HG03103 (cell line): Measurements from ENCODE around the gene MIF4GD.
"Not testable (repeated sequence)": the region's sequence is repeated elsewhere in the genome, so short reads cannot be mapped to it uniquely, and the experiment has no call there.

Experiments
- ATAC-seq: cut with Tn5 transposase; IDR thresholded peaks from one replicate; pipeline ENCODE4 v1.9.1; 2021; ENCODE audit warnings: low read depth; ENCODE audit not compliant: unreplicated experiment

MIF4GD gene

DNA sequence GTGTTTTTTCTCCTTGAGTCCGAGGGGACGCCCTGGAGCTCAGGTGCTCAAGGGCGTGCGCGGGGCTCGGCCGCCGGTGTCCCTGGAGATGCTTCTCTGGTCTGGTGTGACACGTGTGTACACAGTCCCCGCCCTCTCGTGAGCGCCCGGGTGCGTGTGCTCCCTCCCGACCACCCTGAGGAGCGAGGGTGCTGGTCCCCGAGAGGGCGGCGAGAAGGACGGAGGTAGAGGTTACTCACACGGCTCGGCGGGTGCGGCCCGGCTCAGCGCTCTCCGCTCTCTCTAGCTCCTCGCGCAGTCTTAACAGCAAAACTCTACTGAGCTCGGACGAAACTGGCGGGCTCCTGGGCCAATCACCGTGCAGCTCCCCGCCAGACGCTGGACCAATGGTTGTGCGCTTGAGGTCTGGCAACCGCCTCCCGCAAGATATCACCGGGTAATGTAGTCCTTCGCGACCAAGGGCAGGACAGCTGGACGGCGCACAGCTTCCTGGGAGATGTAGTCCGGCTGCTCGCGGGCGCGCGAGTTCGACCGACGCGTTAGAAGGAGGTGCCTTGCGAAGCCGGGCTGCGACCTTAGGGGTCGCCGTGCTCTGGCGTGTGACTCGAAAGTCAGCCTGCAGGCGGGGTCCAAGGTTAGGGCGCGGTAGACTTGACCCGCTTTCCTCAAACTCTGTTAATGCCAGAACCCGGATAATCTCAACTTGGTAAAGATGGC, 18.2 kb upstream of the MIF4GD start, which contains the start of gene SLC25A19:
Gene SLC25A19 (minus strand): TSS at position 319 of the 717 bp plus-strand sequence. CDS start 2,669 bp downstream, outside the sequence.
- ATAC-seq = peak; percentile 87

- peak; percentile 1 for ATAC-seq
Measured at GRCh38 chr17:75288770-75289114, 17.7 kb upstream of the MIF4GD start.

DNA sequence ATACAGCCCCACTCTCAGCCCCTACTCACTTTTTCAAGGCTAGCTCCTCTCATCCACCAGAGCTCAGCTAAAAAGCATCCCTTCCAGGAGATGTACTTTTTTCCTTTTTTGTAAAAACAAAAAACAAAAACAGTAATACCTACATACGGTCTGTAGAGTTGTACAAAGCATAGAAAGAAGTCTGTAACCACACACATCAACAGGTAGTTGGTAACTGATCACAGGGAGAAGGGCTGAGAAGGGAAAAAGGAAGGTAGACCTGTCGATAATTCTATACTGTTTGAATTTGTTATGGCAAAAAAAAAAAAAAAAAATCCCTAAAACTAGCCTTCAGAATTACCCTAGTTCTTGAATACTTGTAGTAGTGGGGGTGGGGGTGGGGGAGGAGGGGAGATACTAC, 17.3 kb upstream of the MIF4GD start:
- no peak for ATAC-seq

- no peak for ATAC-seq
Measured at GRCh38 chr17:75287221-75287620, 16.2 kb upstream of the MIF4GD start.

DNA sequence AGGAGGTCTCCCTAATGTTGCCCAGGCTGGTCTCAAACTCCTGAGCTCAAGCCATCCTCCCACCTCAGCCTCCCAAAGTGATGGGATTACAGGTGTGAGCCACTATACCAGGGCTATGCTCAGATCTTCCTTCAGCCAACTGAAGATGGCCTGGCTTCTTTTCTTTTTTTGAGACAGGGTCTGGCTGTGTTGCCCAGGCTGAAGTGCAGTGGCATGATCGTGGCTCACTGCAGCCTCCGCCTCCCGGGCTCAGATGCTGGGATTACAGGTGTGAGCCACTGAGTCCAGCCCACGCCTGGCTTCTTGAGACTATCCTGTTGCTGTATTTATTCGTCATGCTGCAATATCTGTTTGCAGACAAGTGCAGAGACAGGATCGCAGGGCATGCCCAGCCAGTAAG, 14.1 kb upstream of the MIF4GD start:
- no peak for ATAC-seq

GRCh38 chr17:75280189-75280588, 9.2 kb upstream of the MIF4GD start:
- not testable (repeated sequence) for ATAC-seq

DNA sequence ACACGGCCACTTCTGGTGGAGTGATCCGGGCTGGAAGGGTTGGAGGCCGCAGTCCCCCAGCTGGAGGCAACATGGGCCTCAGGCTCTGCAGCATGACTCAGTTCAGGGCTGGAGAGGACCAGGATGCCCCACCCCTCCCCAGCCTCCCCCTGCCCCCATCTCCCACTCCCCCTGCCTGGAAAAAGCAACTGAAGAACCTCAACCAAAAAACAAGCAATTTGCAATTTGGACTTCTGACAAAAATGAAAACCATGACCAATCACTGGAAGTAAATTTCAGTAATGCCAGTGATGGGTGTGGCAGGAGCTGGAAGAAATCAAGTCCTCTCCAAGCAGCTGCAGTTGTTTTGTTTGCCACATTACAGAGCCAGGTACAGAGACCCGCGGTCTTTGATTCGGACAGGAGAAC, 6.6 kb upstream of the MIF4GD start:
- ATAC-seq = no peak

GRCh38 chr17:75273977-75274708, 3.1 kb upstream of the MIF4GD start:
- ATAC-seq = no peak

DNA sequence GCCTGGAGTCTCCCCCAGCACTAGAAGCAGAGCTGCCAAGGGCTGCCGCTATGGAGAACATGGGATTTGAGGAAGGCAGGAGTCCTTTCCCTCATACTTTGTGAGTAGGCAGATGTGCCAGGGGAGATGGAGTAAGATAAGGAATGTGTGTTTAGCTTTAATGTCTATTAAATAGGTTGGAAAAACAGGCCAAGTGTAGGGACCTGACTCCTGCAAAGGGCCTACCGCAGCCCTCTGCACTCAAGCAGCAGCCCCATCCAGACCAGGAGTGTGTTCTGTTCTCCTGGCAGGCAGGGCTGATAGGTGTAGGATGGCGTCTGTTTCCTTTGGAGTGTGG, 1.8 kb upstream of the MIF4GD start:
- no peak for ATAC-seq

DNA sequence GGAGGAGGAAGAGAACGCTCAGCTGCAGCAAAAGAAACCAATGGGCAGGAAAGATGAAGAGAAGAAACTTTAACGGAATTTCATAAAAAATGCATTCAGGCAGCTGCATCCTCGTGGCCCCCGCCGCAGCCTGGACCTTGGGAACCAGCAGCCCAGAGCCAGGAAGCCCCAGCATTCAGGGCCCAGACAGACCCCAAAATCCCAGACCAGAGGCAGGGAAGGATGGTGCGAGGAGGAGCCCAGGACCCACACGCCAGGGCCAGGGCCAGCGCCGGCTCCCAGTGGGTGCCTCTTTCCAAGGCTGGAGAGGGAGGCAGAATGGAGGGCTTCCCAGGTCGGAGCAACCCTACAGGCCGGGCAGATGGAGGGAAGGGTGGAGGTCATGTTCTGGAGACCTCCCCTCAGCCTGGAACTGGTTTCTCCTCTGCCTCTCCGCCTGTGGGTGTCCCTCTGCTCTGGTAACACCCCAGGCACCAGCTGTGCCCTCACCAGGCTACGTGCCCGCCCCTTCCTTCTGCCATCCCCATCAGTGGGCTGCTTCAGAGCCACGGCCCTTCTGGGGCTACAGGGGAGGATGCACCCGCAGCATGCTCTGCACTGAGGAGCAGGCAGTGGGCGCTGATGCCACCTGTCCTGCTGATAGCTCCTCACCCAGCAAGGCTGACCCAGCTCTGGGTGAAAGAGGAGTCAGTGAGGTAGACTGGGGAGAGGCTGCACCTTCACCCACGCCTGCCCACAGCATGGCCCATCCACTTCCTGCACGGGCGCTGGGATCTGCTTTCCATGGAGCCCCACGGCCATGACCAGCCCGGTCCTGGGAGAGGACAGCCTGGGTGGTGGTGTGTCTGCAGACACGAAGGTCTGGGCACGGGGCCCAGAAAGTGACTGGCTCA, 1.2 kb upstream of the MIF4GD start:
- no peak for ATAC-seq

- peak; percentile 64 for ATAC-seq
Measured at GRCh38 chr17:75271233-75271954, 363 bp upstream of the MIF4GD start.

DNA sequence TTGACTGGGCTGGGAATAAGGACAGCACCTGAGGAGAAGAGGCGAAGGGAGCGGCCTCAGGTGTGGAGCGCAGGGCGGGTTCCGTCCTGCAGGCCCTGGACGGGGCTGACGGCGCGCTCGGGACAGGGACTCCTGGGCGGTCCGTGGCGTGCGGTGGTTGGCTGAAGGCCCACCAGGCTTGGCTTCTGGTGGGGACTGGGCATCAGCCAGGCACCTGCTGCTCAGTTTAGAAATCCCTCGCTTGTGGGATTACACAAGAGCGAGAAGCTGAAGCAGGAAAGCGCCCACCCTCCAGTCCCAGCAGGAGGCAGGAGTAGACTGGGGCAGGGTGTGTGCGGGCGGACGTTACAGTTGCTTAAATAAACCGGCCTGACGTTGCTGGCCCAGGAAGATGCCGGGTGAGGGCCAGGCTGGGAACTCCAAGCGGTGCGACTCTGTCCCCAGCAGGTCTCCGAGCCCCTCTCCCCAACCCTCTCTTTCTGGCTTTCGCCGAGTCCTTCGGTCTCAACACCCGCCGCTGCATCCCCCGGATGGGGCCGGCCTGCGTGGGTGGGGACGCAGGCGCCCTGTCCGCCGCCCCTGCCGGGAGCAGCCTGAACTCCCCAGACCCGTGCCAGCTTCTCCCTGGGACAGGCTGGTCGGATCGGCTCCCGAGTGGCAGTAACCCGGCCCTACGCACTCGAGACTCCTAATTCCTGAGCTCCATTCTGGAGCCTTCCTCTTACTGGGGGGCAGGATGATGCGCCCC, 639 bp downstream of the MIF4GD start:
- ATAC-seq = peak; percentile 18

DNA sequence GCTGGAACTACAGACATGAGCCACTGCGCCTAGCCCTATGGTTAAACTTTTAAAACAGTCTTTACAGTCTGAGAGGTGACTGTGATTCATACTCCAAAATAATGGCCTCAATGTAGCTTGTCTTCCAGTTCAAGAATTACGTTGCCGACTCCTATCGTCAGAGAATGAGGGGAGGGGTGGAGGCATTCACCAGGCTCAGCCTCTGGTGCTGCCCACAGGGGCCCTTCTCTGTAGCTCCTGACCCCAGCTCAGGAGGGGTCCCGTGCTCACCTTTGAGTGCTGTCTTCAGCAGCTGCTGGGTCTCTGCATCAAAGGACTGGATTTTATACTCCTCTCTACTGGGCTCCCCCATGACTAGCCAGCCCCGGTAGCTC, 1.2 kb downstream of the MIF4GD start:
- no peak for ATAC-seq

DNA sequence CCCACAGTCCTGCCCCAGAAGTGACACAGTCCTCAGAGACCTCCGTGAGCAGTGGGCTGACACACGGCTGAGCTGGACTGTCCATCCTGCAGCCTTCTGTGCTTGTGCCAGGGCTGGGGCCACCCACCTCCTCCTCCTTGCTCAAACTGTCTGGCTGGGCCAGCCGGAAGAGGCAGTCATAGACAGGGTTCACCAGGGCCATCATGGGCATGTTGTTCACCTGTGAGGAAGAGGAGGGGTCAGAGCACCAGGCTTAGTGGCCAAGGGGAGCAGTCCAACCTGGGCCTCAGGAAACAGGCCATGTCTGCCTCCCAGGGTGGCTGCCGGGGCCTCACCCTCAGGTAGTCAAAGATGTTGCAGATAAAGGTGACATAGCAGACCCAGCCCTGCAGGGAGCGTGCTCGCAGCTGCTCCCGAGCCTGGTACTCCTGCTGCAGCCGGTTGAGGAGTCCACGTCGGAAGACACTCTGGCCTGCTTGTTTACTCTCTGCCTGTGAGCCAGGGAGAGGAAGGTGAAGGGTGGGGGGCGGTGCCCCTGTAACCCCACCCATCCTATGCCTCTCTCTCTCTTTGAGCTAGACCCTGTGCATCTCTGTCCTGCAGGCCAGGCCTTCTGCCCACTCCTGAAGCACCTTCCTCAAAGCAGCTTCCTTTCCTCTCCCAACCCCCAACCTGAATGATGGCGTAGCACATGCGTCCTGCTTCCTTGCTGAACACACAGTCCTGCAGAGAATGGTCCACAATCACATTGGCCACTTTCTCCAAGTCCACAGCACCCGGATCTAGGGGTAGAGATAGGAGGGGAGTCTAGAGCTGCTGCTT, 3.4 kb downstream of the MIF4GD start:
- no peak for ATAC-seq

GRCh38 chr17:75267153-75267410, 3.9 kb downstream of the MIF4GD start:
- ATAC-seq = no peak

- no peak for ATAC-seq
Measured at GRCh38 chr17:75266316-75267152, 4.5 kb downstream of the MIF4GD start.

DNA sequence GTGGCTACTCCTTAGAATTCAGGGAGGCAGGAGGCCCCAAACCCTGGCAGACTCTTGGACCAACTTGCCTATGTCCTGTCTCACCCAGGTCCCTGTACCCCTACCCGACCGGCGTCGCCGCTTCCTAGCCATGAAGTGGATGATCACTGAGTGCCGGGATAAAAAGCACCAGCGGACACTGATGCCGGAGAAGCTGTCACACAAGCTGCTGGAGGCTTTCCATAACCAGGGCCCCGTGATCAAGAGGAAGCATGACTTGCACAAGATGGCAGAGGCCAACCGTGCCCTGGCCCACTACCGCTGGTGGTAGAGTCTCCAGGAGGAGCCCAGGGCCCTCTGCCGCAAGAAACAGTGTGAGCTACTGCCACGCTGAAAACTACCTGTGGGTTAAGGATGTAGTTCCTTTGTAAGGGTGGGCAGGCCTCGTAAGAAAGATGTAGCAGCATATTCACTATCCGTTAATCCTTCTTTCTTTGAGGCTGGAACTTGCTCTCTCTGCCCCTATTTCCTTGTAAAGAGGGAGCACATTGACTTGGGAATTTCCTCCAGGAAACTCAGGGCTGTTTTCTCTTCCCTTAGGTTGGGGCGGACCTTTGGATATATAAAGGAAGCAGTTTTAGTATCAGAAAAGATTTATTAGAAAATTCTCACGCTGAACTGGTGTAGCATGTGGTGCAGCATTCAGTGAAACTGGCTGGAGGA, 5.3 kb downstream of the MIF4GD start:
- no peak for ATAC-seq

DNA sequence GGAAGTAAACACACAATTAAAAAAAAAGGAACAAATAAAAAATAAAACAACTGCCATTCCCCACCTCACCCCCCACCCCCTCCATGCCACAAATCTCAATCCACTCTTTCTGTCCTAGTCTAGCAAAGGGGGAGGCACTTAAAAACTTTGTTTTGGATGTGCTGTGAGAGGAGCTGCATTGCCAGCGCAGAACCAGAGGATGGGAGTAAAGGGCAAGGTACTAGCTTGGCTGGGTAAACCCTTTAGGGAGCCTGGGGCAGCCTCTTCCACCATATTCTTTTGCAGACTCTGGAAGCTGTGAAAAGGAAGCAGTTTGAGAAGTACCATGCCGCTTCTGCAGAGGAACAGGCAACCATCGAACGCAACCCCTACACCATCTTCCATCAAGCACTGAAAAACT, 8.0 kb downstream of the MIF4GD start:
- no peak for ATAC-seq
